Sigmoid colon (tissue), 4 donors: ENCODE measurements around the gene ATG10.

Experiments
- CTCF ChIP-seq, 4 experiments: fragments of 450-650 bp in 3 of 4; fragments of 200-600 bp in 1 of 4; IDR thresholded peaks; one replicate each; pipeline ENCODE4 v1.5.1; 2016 to 2019; ENCODE audit warnings: antibody characterized with exemption in 4 of 4, mild to moderate bottlenecking in 3 of 4, moderate library complexity in 2 of 4
- EP300 ChIP-seq, 4 donors: sonication (generic); formaldehyde crosslinking; IDR thresholded peaks; one replicate each; pipeline ENCODE4 v1.6.1; 2017; ENCODE audit warnings: antibody characterized with exemption in 4 of 4
- POLR2A ChIP-seq, 2 donors: fragments of 450-650 bp; IDR thresholded peaks; one replicate each; pipeline ENCODE4 v1.6.1; 2016; ENCODE audit warnings: antibody characterized with exemption in 2 of 2, mild to moderate bottlenecking in 2 of 2, moderate library complexity in 2 of 2
- POLR2AphosphoS5 ChIP-seq, 4 donors: sonication (generic); formaldehyde crosslinking; IDR thresholded peaks; one replicate each; pipeline ENCODE4 v1.6.1; 2017; ENCODE audit warnings: antibody characterized with exemption in 4 of 4

GRCh38 chr5:82096249-82096648 lies 124.4 kb downstream of the ATG10 start:
- no peak for TF ChIP-seq POLR2A (IDR thresholded peaks at IDR 0.05)
- no peak for TF ChIP-seq CTCF (IDR thresholded peaks at IDR 0.05)
- no peak for TF ChIP-seq POLR2AphosphoS5 (IDR thresholded peaks at IDR 0.05)
- no peak for TF ChIP-seq EP300 (IDR thresholded peaks at IDR 0.05)
